PC-9 (cell line): ENCODE results near the gene MAGI1. TPM values are rescaled to one million over a fixed set of nuclear protein-coding genes. Genes with fewer than 3 reads are reported as not detected.

Experiments
- BruUV-seq: library from RNA; stranded (reverse); fragments of 400-500 nt; replicated peaks from 2 replicates; lab custom pipeline; 2021; lab: Mats Ljungman, UMichigan
- CTCF ChIA-PET: fragments of 300-600 bp; sonication (Branson Sonifier 250); formaldehyde crosslinking; loops from one replicate; lab custom pipeline; 2022; ENCODE audit warnings: antibody characterized with exemption; lab: Charles Lee
- POLR2A ChIA-PET: fragments of 300-600 bp; sonication (Branson Sonifier 250); formaldehyde crosslinking; loops from one replicate; lab custom pipeline; 2022; ENCODE audit warnings: antibody characterized with exemption; ENCODE audit not compliant: unreplicated experiment; lab: Charles Lee
- DNase-seq, 2 experiments: peaks; one replicate each; pipeline versions ENCODE4 v3.0.0 to v3.0.0-alpha.2; 2015 to 2022; ENCODE audit warnings: mixed read lengths in 1 of 2
- H2AFZ ChIP-seq: fragments of 200-600 bp; sonication (generic); 2 replicates; pipeline ENCODE4 v1.8.1; 2017; ENCODE audit warnings: antibody characterized with exemption
- H3F3A ChIP-seq: fragments of 200-600 bp; sonication (generic); 2 replicates; pipeline ENCODE4 v1.8.1; 2017; ENCODE audit warnings: antibody characterized with exemption, mild to moderate bottlenecking, low read depth; ENCODE audit not compliant: insufficient read depth
- H3K27ac ChIP-seq: fragments of 200-600 bp; sonication (generic); 2 replicates; pipeline ENCODE4 v1.6.1; 2016; ENCODE audit warnings: mixed run types
- H3K27me3 ChIP-seq: fragments of 200-600 bp; sonication (generic); 2 replicates; pipeline ENCODE4 v1.6.1; 2016; ENCODE audit warnings: low read depth, mixed run types; ENCODE audit not compliant: insufficient read depth
- H3K36me3 ChIP-seq: fragments of 200-600 bp; sonication (generic); 2 replicates; pipeline ENCODE4 v1.6.1; 2016; ENCODE audit warnings: low read depth, mixed run types
- H3K4me1 ChIP-seq: fragments of 200-600 bp; sonication (generic); replicated peaks from 2 replicates; pipeline ENCODE4 v1.6.1; 2016; ENCODE audit warnings: mixed run types; ENCODE audit not compliant: insufficient read depth
- H3K4me2 ChIP-seq: fragments of 200-600 bp; sonication (generic); 2 replicates; pipeline ENCODE4 v1.6.1; 2017; ENCODE audit warnings: mixed run types
- H3K4me3 ChIP-seq: fragments of 200-600 bp; sonication (generic); 2 replicates; pipeline ENCODE4 v1.6.1; 2016; ENCODE audit warnings: mixed run types
- H3K79me2 ChIP-seq: fragments of 200-600 bp; sonication (generic); 2 replicates; pipeline ENCODE4 v1.6.1; 2017; ENCODE audit warnings: low read depth, mixed run types
- H3K9me2 ChIP-seq: fragments of 200-600 bp; sonication (generic); 2 replicates; pipeline ENCODE4 v1.8.1; 2017; ENCODE audit warnings: mild to moderate bottlenecking; ENCODE audit not compliant: insufficient read depth
- H3K9me3 ChIP-seq: fragments of 200-600 bp; sonication (generic); 2 replicates; pipeline ENCODE4 v1.8.1; 2016; ENCODE audit warnings: low read depth; ENCODE audit not compliant: insufficient read depth
- H4K20me1 ChIP-seq: fragments of 200-600 bp; sonication (generic); 2 replicates; pipeline ENCODE4 v1.8.1; 2017; ENCODE audit not compliant: insufficient read depth
- CTCF ChIP-seq: fragments of 200-600 bp; sonication (generic); conservative IDR thresholded peaks from 2 replicates; pipeline ENCODE4 v1.6.1; 2017; ENCODE audit warnings: mixed run types, antibody characterized with exemption, mild to moderate bottlenecking, moderate library complexity
- EZH2 ChIP-seq: fragments of 200-600 bp; sonication (generic); IDR thresholded peaks from 2 replicates; pipeline ENCODE4 v1.8.0; 2017; ENCODE audit warnings: antibody characterized with exemption, low read depth
- intact Hi-C: fragments of 100-400 bp; cut with micrococcal nuclease; formaldehyde crosslinking; loops from one replicate; pipeline ENCODE4 v1.10.0; 2022; ENCODE audit not compliant: unreplicated experiment
- total RNA-seq: library from RNA; stranded (reverse); gene quantifications from 2 replicates; pipeline ENCODE4 v1.2.3, GENCODE V29; 2021

The MAGI1 gene
- total RNA-seq, 1 experiment from 2014 or later: 23.3 TPM

- Histone ChIP-seq H3K4me3 (no peak overlapping the region), H3K27me3 (no peaks in the 10 kb centered on the region), H4K20me1 (no peaks in the 10 kb centered on the region), H3K36me3 (no peaks in the 10 kb centered on the region), H3K4me2 (no peak overlapping the region), H2AFZ (no peak overlapping the region), H3K79me2 (0 out of 2 replicates have a peak, but pooled peaks cover 3% of the 10 kb centered on the region), H3K27ac (no peak overlapping the region), H3K4me1 (no peaks in the 10 kb centered on the region), H3K9me2 (no peaks in the 10 kb centered on the region), H3F3A (no peaks in the 10 kb centered on the region), H3K9me3 (no peaks in the 10 kb centered on the region)
- no peak for TF ChIP-seq EZH2
- no peak for TF ChIP-seq CTCF
- ChIA-PET POLR2A (no interaction called here), CTCF (no interaction called here)
- no peak for DNase-seq
- intact Hi-C loops: no loop called here
- no TSS peak for BruUV-seq
These were observed 164.8 kb downstream of the MAGI1 start for GRCh38 chr3:65873869-65874268.

- H2AFZ ChIP-seq: no peak overlapping the region
- intact Hi-C loops: no loop called here
- BruUV-seq: no TSS peak
- no peak overlapping the region for H3K4me2 ChIP-seq
- no peaks in the 10 kb centered on the region for H3K4me1 ChIP-seq
- no peaks in the 10 kb centered on the region for H3K9me3 ChIP-seq
- CTCF ChIA-PET: no interaction called here
- POLR2A ChIA-PET: no interaction called here
- no peaks in the 10 kb centered on the region for H3K36me3 ChIP-seq
- no peaks in the 10 kb centered on the region for H4K20me1 ChIP-seq
- no peak overlapping the region for H3K27ac ChIP-seq
- no peak for DNase-seq
- TF ChIP-seq CTCF: no peak
- no peak for TF ChIP-seq EZH2
- no peaks in the 10 kb centered on the region for H3K27me3 ChIP-seq
- H3F3A ChIP-seq: no peaks in the 10 kb centered on the region
- H3K9me2 ChIP-seq: no peaks in the 10 kb centered on the region
- 0 out of 2 replicates have a peak, but pooled peaks cover 3% of the 10 kb centered on the region for H3K79me2 ChIP-seq
- no peak overlapping the region for H3K4me3 ChIP-seq
These were observed 165.7 kb downstream of the MAGI1 start for GRCh38 chr3:65873028-65873427.

- DNase-seq: no peak
These were observed 167.2 kb downstream of the MAGI1 start for GRCh38 chr3:65871305-65872141.

More at GRCh38 chr3:65871305-65872141, 167.2 kb downstream of the MAGI1 start:
- 0 out of 2 replicates have a peak, but pooled peaks cover 3% of the 10 kb centered on the region for H3K79me2 ChIP-seq
- H3K4me1 ChIP-seq: no peaks in the 10 kb centered on the region
- CTCF ChIA-PET: no interaction called here
- no peaks in the 10 kb centered on the region for H3F3A ChIP-seq
- no peak overlapping the region for H3K4me3 ChIP-seq
- H2AFZ ChIP-seq: no peak overlapping the region
- no peaks in the 10 kb centered on the region for H3K36me3 ChIP-seq
- H3K27ac ChIP-seq: no peak overlapping the region
- TF ChIP-seq CTCF (no peak), EZH2 (no peak)
- no peak overlapping the region for H3K4me2 ChIP-seq
- H3K27me3 ChIP-seq: no peaks in the 10 kb centered on the region
- no peaks in the 10 kb centered on the region for H3K9me2 ChIP-seq
- POLR2A ChIA-PET: no interaction called here
- BruUV-seq: no TSS peak
- no peaks in the 10 kb centered on the region for H4K20me1 ChIP-seq
- intact Hi-C loops: no loop called here
- H3K9me3 ChIP-seq: no peaks in the 10 kb centered on the region
